Embryonic facial prominence (tissue), 1 donor: ENCODE data around the gene RANBP3L.
A peak's percentile ranks its signal among the peaks of the same experiment; 100 is the strongest.

Experiments used
- DNase-seq: peaks from one replicate; pipeline ENCODE4 v3.0.0-alpha.2; 2016; ENCODE audit errors: extremely low spot score

The RANBP3L gene

GRCh38 chr5:36243653-36244052, 58.0 kb downstream of the RANBP3L start:
- DNase-seq, result no peak

- no peak for DNase-seq
Measured at GRCh38 chr5:36242534-36243485, 58.9 kb downstream of the RANBP3L start.

DNA sequence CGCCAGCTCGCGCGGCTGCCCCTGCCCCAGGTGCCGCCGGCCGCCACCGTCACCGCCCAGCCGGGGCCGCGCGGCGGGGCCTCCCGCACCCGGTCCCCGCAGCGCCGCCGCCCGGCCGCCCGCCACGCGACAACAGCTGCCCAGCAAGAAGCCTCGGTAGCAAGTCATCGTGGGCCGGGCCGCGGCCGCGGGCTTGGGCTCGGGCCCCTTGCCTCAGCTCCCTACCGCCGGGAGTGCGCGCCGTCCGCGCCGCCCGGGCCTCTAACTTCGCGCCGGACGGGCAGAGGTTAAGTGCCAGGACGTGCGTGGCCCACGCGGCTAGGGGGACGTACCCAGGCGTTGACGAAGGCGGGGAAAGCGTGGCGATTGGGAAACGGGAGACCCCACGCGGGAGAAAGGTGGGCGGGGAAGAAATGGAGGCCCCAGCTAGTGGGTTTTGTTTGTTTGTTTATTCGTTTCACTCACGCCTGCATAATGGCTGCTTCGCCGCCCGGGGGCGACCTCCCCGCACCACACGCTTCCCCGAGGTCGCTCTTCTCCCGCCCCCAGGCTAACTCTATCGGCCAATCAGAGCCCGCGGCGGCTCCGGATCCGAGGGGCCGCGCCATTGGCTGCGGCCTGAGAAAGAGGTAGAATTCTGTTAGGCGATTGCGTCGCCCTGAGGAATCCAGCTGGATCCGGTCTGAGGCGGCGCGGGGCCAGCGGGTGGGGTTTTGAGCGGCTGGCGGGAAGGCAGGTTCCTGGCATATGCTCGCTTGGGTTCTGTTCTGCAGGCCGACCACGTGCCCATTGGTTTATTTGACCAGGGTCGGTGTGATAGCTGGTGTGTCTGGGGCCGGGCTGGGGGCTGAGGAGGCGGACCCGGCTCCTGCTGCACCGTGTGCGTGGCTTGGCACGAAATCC, 59.8 kb downstream of the RANBP3L start, which contains the start of gene NADK2:
TSS of gene NADK2 (minus strand) at position 295 of the 903 bp plus-strand sequence. CDS start at position 168, 127 bp downstream.
- DNase-seq, result peak; percentile 95

DNA sequence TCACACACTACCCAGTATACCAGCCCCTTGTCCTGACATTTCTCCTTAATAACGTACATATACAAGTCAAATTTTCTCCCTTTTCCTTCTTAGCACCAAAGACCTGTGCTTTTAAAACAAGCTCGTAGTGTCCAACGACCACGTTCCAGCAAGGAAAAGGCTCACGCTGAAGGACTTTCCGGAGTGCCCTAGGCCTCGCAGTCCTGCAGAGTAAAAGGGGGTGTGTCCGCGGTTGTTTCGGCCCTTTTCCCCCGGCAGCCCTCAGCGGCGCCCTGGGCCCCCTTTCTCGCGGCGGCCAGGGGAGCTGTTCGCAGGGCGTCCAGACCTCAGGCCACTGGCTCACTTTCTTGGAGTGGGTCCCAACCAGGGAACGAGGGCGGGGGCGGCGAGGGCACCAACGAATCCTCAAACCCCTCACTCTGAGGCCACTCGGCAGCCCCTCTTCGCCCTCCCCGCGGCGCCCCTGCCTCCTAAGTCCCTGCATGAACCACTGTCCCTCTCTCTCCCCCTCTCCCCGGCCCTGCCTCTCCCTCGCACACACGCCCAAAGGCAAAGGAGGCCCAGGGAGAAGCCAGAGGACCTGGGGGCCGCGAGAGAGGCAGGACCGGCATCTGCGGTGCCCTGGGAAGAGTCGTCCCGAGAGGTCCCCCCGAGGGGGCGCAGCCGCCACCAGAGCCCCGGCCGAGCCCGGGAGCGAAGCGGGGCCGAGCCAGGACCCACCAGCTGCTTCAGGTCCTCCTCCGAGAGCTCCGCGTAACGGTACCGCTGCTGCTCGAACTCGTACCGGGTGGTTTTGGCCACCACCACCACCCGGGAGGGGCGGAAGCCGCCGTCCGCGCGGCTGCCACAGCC, 60.7 kb downstream of the RANBP3L start:
- DNase-seq, result no peak

DNA sequence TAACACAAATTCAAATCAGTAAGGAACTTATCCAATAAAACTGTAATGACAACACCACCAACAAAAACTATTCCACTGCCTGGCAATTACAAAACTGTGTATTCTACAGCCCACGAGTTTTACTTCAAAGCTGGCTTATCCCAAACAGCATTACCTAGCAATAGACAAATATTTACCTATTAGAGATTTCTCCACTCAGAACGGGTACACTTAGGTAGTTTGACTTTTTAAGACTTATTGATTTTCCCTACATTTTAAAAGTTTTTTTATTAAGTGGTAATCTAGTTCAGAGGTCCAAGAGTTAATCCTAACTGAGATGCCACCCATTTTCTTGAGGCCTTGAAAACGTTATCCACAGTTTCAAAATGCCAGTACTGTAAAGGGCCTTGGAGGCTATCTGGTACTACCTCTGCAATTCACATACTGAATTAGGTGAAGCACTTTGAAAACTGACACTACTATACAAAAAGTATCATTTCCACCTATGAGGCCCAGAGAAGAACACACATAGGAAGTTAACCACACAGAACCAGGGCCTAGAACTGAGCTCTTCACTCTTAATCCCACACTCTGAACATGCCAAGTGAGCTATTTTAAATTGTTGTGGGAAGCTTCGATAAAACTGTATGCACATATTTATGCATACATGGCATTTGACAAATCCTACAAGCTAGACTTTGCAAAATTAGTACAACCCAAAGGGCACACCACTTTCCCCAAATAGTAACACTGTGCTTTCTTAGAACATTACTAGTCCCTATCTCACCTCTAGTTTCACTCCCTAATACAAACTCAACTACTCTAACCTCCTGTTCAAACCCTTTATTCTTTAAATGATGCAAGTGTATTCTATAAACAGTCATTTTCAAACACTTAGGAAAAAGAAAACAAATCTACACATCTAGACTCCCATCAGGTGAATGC, 62.1 kb downstream of the RANBP3L start:
- DNase-seq, result no peak

GRCh38 chr5:36238502-36239295, 63.0 kb downstream of the RANBP3L start:
- no peak for DNase-seq

GRCh38 chr5:36237751-36238150, 64.0 kb downstream of the RANBP3L start:
- DNase-seq, result no peak

DNA sequence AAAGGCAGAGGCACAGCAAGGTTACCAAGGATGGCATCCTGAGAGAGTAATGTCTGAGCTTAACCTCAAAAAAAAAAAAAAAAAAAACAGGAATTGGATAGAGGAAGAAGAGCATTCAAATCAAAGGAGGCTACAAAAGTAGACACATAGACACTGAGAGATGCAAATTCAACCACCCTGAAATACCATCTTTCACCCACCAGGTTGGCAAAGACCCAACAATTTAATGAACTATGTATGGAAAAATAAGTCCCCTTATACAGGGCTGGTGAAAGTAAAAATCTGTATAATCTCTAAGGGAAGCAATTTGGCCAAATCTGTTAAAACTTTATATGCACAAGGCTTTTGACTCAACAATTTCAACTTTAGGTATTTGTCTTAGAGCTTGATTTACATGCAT, 64.9 kb downstream of the RANBP3L start:
- DNase-seq, result no peak

DNA sequence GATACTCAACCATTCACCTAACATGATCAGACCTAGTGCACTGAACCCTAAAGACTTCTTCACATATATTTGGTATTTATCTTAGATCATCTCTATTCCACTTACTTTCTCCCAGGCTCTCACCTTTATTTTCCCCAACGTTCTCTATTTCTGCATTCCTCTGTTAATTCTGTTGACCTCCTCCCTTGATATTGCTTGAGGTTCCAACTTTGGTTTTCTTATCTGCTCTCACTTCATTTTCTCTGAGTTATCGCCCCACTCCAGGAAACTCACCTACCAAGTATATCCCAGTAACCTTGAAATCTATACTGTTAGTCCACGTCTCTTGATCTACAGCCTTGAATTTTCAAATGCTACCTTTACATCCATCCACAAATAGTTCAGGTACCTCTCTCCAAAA, 69.2 kb downstream of the RANBP3L start:
- DNase-seq, result no peak

DNA sequence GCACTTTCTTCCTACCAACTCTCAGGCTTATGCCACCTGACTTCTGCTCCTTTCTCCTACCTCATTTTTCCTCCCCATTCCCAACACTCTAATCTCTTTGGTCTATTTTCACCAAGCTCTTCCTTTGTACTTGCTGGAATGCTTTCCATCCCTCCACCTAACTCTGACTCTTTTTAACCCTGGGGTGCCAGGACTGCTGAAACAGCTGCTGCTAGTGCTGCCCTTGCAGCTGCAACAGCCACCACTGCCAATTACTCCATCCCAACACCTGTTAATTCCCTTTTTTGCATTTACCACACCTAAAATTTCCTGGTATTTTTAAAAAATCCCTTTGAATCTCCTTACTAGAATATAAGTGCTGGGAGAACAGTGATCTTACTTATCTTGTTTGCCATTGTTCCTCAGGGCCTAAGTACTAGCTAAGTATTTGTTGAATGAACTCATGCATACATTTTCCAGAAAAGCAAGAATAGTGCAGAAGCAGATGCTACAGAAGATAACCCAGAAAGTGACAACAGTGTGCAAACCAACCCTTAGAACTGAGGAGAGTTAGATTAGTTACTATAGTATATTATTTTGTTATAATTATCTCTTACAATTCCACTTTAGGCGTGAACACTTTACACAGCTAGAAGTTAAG, 71.4 kb downstream of the RANBP3L start:
- DNase-seq, result no peak

DNA sequence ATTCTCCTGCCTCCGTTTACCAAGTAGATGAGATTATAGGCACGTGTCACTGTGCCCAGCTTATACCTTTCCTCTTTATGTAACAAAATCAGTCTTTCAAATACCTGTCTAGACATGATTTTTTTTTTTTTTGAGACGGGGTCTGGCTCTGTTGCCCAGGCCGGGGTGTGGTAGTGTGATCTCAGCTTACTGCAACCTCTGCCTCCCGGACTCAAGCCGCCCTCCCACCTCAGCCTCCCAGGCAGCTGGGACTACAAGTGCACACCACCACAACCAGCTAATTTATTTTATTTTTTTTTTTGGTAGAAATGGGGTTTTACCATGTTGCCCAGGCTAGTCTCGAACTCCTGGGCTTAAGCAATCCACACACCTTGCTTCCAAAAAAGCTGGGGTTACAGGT, 73.2 kb downstream of the RANBP3L start:
- DNase-seq, result no peak

DNA sequence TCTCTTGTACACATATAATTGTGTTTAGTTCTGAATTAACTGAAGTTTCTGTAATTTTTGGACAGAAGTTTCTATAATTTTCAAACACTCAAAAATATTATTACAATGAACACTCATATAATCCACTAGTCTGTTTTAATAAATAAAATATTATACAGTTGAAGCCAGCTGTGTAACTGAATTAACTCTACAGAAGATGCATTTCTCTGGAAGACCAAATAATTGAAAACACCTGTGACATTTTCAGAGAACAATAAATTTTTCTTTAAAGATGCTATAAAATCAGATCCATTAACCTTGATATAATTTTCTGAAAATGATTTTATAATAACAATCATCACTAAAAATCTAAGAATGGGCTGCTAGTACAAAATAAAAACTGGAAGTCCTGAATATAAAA, 74.7 kb downstream of the RANBP3L start:
- no peak for DNase-seq

DNA sequence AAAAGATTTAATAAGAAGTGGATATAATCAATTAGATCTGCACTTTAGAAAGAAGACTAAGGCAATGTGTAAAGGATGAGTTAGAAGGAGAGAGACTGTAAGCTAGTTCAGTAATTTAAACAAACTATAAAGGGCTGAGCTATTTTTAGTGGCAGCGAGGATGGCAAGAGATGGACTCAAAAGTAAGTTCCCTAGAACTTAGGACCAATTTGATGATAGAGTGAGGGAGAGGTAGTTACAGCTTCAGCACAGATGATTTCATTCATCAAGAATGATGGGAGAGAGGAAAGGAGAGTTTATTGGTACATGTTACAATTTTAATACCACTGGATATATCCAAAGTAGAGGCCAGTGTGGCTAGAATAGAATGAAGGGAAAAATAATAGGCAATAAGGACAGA, 79.1 kb downstream of the RANBP3L start:
- no peak for DNase-seq

- no peak for DNase-seq
Measured at GRCh38 chr5:36217988-36218387, 83.7 kb downstream of the RANBP3L start.

DNA sequence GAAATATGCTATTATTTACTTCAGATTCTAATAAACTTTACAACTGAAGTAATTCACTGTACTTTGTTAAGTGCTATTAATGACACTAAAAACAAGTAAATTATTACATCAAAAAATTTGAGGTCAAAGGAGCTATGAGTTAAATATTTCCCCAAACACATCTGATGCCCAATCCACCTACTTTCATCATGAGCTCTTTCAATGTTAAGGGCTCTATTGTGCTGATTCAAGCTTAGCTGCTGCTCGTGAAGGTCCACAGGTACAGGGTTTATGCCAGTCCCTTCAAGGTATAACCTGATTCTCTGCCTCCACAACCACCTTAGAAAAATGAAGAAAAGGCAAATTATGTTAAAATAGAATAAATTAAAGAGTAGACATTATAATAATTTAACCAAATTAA, 84.1 kb downstream of the RANBP3L start:
- no peak for DNase-seq

DNA sequence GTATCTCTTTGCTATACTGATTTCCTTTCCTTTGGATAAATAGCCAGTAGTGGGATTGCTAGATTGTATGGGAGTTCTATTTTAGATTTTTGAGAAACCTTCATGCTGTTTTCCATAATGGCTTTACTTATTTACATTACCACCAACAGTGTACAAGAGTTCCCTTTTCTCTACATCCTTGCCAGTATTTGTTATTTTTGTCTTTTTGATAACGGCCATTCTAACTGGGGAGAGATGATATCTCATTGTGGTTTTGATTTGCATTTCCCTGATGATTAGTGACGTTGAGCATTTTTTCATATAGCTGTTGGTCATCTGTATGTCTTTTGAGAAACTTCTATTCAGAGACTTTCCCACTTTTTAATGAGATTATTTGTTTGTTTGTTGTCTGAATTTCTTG, 85.8 kb downstream of the RANBP3L start:
- no peak for DNase-seq

GRCh38 chr5:36214436-36214835, 87.3 kb downstream of the RANBP3L start:
- no peak for DNase-seq

- no peak for DNase-seq
Measured at GRCh38 chr5:36209664-36210063, 92.0 kb downstream of the RANBP3L start.

DNA sequence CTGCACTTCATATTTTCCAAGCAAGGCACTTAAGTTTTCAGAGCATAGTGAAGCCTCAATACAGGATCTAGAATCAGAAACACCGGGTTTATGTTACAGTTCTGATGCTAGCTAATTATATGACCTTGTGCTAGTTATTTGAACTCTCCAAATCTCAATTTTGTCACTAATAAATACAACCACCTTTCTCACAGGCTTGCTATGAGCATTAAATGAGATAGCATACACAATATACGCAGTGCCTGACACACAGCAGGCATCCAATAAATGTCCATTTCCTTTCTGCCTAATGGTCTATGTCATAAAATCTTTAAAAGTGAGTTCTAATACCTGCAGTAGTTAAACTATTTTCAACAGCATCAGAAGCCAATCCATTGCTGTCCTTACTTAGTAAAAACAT, 92.9 kb downstream of the RANBP3L start:
- no peak for DNase-seq
